ENCODE data around the gene CACNA1C.

- TF ChIP-seq POLR2A (IDR thresholded peaks at IDR 0.05; ENCODE audit: low read depth, low read length) = no peak
- no peak for TF ChIP-seq ZNF622 (IDR thresholded peaks at IDR 0.05)
These were observed 121.2 kb downstream of the CACNA1C start for GRCh38 chr12:2173971-2174370.

Measured in GM12878 (cell line).